Endothelial cell of umbilical vein (primary cell): ENCODE measurements around the gene KCND2. TPM values are rescaled to one million over a fixed set of nuclear protein-coding genes. Genes with fewer than 3 reads are reported as not detected.

ENCODE experiments used
- BruUV-seq: library from RNA; stranded (reverse); fragments of 400-500 nt; replicated peaks from 2 replicates; lab custom pipeline; 2021; lab: Mats Ljungman, UMichigan
- CTCF ChIA-PET: fragments of 300-600, 350-600 bp; sonication (Branson Sonifier 250); formaldehyde crosslinking; loops from one replicate; lab custom pipeline; 2021; ENCODE audit warnings: antibody characterized with exemption, inconsistent platforms; lab: Charles Lee
- POLR2A ChIA-PET: fragments of 300-600, 350-600 bp; sonication (Branson Sonifier 250); formaldehyde crosslinking; loops from one replicate; lab custom pipeline; 2021; ENCODE audit warnings: antibody characterized with exemption, inconsistent platforms; lab: Charles Lee
- DNase-seq: peaks from one replicate; pipeline ENCODE4 v3.0.0-alpha.2; 2011; ENCODE audit warnings: low read depth, low spot score
- FAIRE-seq: peaks from 2 replicates; lab custom pipeline; 2011; peaks lifted over from hg19 to GRCh38; lab: Jason Lieb, UNC
- H2AFZ ChIP-seq: 2 replicates; pipeline ENCODE4 v1.6.0; 2012; ENCODE audit warnings: low read depth, low read length, control low read depth, inconsistent platforms
- H3K27ac ChIP-seq: 2 replicates; pipeline ENCODE4 v1.5.1; 2011; ENCODE audit warnings: low read depth, mild to moderate bottlenecking, control low read depth, low read length, moderate library complexity; ENCODE audit not compliant: insufficient read depth
- H3K27me3 ChIP-seq, 2 experiments: 2 replicates each; pipeline versions ENCODE4 v1.6.0 to v1.6.1; 2011; ENCODE audit warnings: low read length in 2 of 2, mixed read lengths in 1 of 2; ENCODE audit not compliant: control insufficient read depth in 2 of 2, insufficient read depth in 2 of 2
- H3K36me3 ChIP-seq, 2 experiments: 2 replicates in 1 of 2; 3 replicates in 1 of 2; pipeline ENCODE4 v1.5.1; 2011; ENCODE audit warnings: low read length in 2 of 2, mild to moderate bottlenecking in 1 of 2, moderate library complexity in 1 of 2; ENCODE audit not compliant: control insufficient read depth in 2 of 2, insufficient read depth in 2 of 2; ENCODE audit errors: extremely low read depth in 1 of 2
- H3K4me1 ChIP-seq: 3 replicates; pipeline ENCODE4 v1.5.1; 2011; ENCODE audit warnings: mild to moderate bottlenecking, low read length; ENCODE audit not compliant: control insufficient read depth, insufficient read depth; ENCODE audit errors: extremely low read depth
- H3K4me2 ChIP-seq: 2 replicates; pipeline ENCODE4 v1.6.1; 2011; ENCODE audit warnings: low read length, control low read depth, mixed read lengths; ENCODE audit not compliant: insufficient read depth
- H3K4me3 ChIP-seq, 3 experiments: fragments of 200-600 bp in 1 of 3; sonication (generic), shearing (Covaris generic) in 1 of 3; replicated peaks in 1 of 3; 2 replicates each; pipeline ENCODE4 v1.5.1; 2011 to 2016; ENCODE audit warnings: control low read depth in 3 of 3, low read length in 3 of 3, mild to moderate bottlenecking in 2 of 3, inconsistent platforms in 1 of 3, low read depth in 1 of 3, moderate library complexity in 1 of 3; ENCODE audit not compliant: insufficient read depth in 1 of 3
- H3K79me2 ChIP-seq: 2 replicates; pipeline ENCODE4 v1.6.0; 2012; ENCODE audit warnings: low read length, inconsistent platforms; ENCODE audit not compliant: control insufficient read depth, insufficient read depth
- H3K9ac ChIP-seq: replicated peaks from 2 replicates; pipeline ENCODE3; 2011; ENCODE audit warnings: low read length, control low read depth; ENCODE audit not compliant: insufficient read depth; ENCODE audit errors: extremely low read depth
- H3K9me1 ChIP-seq: replicated peaks from 3 replicates; pipeline ENCODE4 v1.6.0; 2011; ENCODE audit warnings: mild to moderate bottlenecking, low read length; ENCODE audit not compliant: control insufficient read depth, insufficient read depth; ENCODE audit errors: extremely low read depth
- H3K9me3 ChIP-seq: replicated peaks from 2 replicates; pipeline ENCODE4 v1.5.1; 2012; ENCODE audit warnings: low read length, inconsistent platforms; ENCODE audit not compliant: control insufficient read depth, insufficient read depth
- H4K20me1 ChIP-seq: replicated peaks from 2 replicates; pipeline ENCODE3; 2011; ENCODE audit warnings: mild to moderate bottlenecking, low read length; ENCODE audit not compliant: control insufficient read depth, insufficient read depth; ENCODE audit errors: extremely low read depth
- CTCF ChIP-seq, 2 donors: IDR thresholded peaks; 1 replicate in 1 of 2; 2 replicates in 1 of 2; pipeline ENCODE4 v1.5.1; 2011; ENCODE audit warnings: low read length in 2 of 2, mild to moderate bottlenecking in 2 of 2, moderate library complexity in 2 of 2, control low read depth in 1 of 2, inconsistent platforms in 1 of 2, low read depth in 1 of 2; ENCODE audit not compliant: insufficient read depth in 1 of 2; ENCODE audit errors: extremely low read depth in 1 of 2
- EZH2 ChIP-seq: IDR thresholded peaks from 2 replicates; pipeline ENCODE4 v1.6.1; 2012; ENCODE audit warnings: borderline replicate concordance, low read depth, mild to moderate bottlenecking, moderate library complexity, low read length, inconsistent platforms; ENCODE audit not compliant: severe bottlenecking
- FOS ChIP-seq: IDR thresholded peaks from 2 replicates; pipeline ENCODE4 v1.6.1; 2011; ENCODE audit warnings: mild to moderate bottlenecking, low read length, moderate library complexity, borderline replicate concordance; ENCODE audit not compliant: insufficient read depth
- GATA2 ChIP-seq: IDR thresholded peaks from 2 replicates; pipeline ENCODE4 v1.7.0; 2011; ENCODE audit warnings: low read depth, mild to moderate bottlenecking, moderate library complexity, mixed read lengths, low read length; ENCODE audit not compliant: insufficient read length, insufficient read depth
- JUN ChIP-seq: IDR thresholded peaks from 2 replicates; pipeline ENCODE4 v1.6.1; 2011; ENCODE audit warnings: borderline replicate concordance, low read depth; ENCODE audit not compliant: insufficient read length, insufficient read depth
- MYC ChIP-seq: IDR thresholded peaks from one replicate; pipeline ENCODE4 v1.6.1; 2011; ENCODE audit warnings: mild to moderate bottlenecking, low read depth, low read length
- POLR2A ChIP-seq: IDR thresholded peaks from 2 replicates; pipeline ENCODE4 v1.6.1; 2012; ENCODE audit warnings: low read depth, mild to moderate bottlenecking, control low read depth, low read length
- POLR2AphosphoS5 ChIP-seq: IDR thresholded peaks from 2 replicates; pipeline ENCODE4 v1.6.1; 2012; ENCODE audit warnings: low read depth, mild to moderate bottlenecking, control low read depth, low read length, moderate library complexity; ENCODE audit not compliant: insufficient read depth
- dilution Hi-C: fragments of 300-500 bp; cut with MboI; formaldehyde crosslinking; loops from one replicate; pipeline ENCODE4 v1.15.0; 2019; ENCODE audit warnings: low sequenced_read_pairs; ENCODE audit not compliant: extremely low pct_ligation_motif_present
- intact Hi-C: fragments of 100-400 bp; cut with micrococcal nuclease; formaldehyde crosslinking; loops from one replicate; pipeline ENCODE4 v1.10.0; 2022
- polyA plus RNA-seq, 4 experiments: library from polyadenylated mRNA; depleted of rRNA in 3 of 4; stranded (reverse) in 3 of 4; unstranded in 1 of 4; fragments of >200 nt; gene quantifications; 2 replicates each; pipeline versions ENCODE4 v1.2.1 to v1.2.3, GENCODE V29; 2011 to 2012; ENCODE audit warnings: missing spikeins in 1 of 4
- total RNA-seq: library from RNA; stranded (reverse); gene quantifications from 2 replicates; pipeline ENCODE4 v1.2.3, GENCODE V29; 2021
- TF ChIP-seq, protein P1 (sequence below): IDR thresholded peaks from 2 replicates; pipeline ENCODE4 v1.6.1; 2011; ENCODE audit not compliant: insufficient read depth, insufficient read length

KCND2 gene
- total and polyA plus RNA-seq, 2 donors (not counting 3 experiments of a cell fraction or from before 2014, with no cell fraction given): not detected

DNA sequence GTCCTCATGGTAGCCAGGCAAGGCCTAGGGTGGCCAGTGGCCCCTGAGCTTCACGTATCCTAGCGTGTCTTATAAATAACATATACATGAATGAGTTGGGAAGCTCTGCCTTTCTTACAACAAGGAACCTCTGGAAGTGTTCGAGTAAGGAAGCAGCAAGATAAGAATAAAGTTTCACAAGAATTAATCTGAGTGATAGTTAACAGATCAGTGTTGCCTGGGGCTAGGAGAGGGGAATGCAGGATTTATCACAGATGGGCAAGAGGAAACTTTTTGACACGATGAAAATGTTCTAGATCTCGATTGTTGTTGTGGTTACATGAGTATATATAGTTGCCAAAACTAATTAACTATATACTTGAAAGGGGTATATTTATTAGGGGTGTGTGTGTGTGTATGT is 510.7 kb downstream of the KCND2 start:
- Histone ChIP-seq H3K9me3 (no peaks in the 10 kb centered on the region), H2AFZ (no peak overlapping the region), H3K27ac (no peak overlapping the region), H3K9me1 (no peaks in the 10 kb centered on the region), H4K20me1 (no peaks in the 10 kb centered on the region), H3K4me2 (no peak overlapping the region), H3K79me2 (no peaks in the 10 kb centered on the region), H3K9ac (no peak overlapping the region), H3K36me3 (no peaks in the 10 kb centered on the region), H3K4me1 (no peaks in the 10 kb centered on the region), H3K4me3 (no peak overlapping the region), H3K27me3 (no peaks in the 10 kb centered on the region)
- CTCF ChIA-PET: interaction anchor here (0.9 to 2.4 kb wide), 2 partner anchors 8 to 22 kb away, joined by 4 to 11 read pairs; no protein-coding TSS in a partner anchor
- no peak for DNase-seq
- no peak for TF ChIP-seq EZH2
- TF ChIP-seq CTCF (IDR thresholded peaks at IDR 0.05; ENCODE audit: extremely low read depth in 1 of 2, insufficient read depth in 1 of 2, low read depth in 1 of 2, low read length in 2 of 2): no peak
- TF ChIP-seq POLR2A: no peak
- TF ChIP-seq POLR2AphosphoS5: no peak
- TF ChIP-seq FOS: no peak
- TF ChIP-seq, protein P1, sequence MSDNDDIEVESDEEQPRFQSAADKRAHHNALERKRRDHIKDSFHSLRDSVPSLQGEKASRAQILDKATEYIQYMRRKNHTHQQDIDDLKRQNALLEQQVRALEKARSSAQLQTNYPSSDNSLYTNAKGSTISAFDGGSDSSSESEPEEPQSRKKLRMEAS: no peak
- no peak for TF ChIP-seq GATA2
- no peak for TF ChIP-seq JUN
- no peak for TF ChIP-seq MYC
- BruUV-seq: no TSS peak
- FAIRE-seq: no peak
- dilution Hi-C loops: no loop called here
- POLR2A ChIA-PET: no interaction called here
- intact Hi-C loops: no loop called here
